Lower leg skin (tissue), 3 donors: ENCODE data around the gene DMAP1.

Experiments
- CTCF ChIP-seq, 3 donors: fragments of 450-650 bp; IDR thresholded peaks; one replicate each; pipeline ENCODE4 v1.5.1; 2016; ENCODE audit warnings: antibody characterized with exemption in 3 of 3, mild to moderate bottlenecking in 3 of 3, moderate library complexity in 2 of 3
- POLR2A ChIP-seq, 2 donors: fragments of 450-650 bp; IDR thresholded peaks; one replicate each; pipeline ENCODE4 v1.6.1; 2016 to 2017; ENCODE audit warnings: antibody characterized with exemption in 2 of 2, mild to moderate bottlenecking in 1 of 2, moderate library complexity in 1 of 2

DNA sequence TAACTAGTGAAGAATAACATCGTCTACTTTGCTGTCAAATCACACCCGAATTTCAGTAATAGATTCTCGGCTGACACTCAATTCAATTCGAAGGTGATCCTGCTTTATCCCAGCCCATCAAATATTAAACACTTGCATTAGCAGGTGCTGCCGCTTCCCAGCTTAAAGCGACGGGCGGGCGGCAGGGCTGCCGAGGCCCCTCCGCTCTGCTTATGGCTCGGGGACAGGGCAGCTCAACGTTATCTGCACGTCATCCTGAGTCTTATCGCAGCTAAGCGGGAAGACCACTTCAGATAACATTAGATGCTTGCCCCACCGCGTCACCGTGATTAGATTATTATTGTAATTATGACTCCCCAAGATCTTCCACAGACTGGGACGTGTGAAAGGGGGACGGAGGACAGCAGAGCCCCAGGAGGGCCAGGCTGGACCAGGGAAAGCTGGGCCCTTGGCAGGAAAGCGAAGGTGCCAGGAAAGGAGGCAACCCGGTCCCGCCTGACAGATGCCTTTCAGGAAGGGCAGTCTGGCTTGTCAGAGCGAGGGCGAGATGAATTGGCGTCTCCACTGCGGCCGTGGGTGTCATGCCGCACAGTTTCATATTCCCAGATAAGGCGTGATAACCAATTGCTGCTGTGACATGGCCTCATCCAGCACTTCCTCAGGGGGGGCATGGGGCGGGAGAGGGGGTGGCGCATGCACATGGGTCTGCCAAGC, 37.0 kb downstream of the DMAP1 start:
- TF ChIP-seq CTCF (IDR thresholded peaks at IDR 0.05) (no peak), POLR2A (IDR thresholded peaks at IDR 0.05) (no peak)
